GM10847 (cell line): ENCODE measurements around the gene ERF.

ENCODE experiments used
- POLR2A ChIP-seq: IDR thresholded peaks from 2 replicates; pipeline ENCODE4 v1.6.1; 2011; ENCODE audit not compliant: insufficient read length; ENCODE audit errors: extremely low read depth

The ERF gene

DNA sequence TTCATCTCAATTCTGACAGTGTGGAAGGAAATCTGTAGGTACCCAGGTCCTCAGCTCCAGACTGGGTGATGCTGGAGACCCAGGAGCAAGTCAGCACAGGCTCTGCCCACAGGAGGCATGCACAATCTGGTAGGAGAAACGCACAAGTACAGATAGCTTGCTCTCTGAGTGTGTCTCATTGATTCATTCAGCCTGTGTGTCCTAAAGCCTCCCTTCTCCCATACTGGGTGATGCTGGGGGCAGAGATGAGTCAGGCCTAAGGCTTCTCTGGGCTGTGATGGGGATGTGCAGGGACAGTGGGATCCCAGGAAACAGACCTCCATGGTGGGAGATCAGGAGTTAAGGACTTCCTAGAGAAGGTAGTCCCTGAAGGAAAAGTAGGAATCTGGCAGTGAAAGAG is 28.0 kb downstream of the ERF start:
- TF ChIP-seq POLR2A, result no peak

DNA sequence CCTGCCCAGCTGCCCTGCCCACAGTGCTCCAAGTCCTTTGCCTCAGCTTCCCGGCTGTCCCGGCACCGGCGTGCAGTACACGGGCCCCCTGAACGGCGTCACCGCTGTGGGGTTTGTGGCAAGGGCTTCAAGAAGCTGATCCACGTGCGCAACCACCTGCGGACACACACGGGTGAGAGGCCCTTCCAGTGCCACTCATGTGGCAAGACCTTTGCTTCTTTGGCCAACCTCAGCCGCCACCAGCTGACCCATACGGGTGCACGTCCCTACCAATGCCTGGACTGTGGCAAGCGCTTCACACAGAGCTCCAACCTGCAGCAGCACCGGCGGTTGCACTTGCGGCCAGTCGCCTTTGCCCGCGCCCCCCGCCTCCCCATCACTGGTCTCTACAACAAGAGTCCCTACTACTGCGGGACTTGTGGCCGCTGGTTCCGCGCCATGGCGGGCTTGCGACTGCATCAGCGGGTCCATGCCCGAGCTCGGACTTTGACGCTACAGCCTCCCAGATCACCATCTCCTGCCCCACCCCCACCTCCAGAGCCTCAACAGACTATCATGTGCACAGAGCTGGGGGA is 29.1 kb downstream of the ERF start:
- TF ChIP-seq POLR2A, result no peak

DNA sequence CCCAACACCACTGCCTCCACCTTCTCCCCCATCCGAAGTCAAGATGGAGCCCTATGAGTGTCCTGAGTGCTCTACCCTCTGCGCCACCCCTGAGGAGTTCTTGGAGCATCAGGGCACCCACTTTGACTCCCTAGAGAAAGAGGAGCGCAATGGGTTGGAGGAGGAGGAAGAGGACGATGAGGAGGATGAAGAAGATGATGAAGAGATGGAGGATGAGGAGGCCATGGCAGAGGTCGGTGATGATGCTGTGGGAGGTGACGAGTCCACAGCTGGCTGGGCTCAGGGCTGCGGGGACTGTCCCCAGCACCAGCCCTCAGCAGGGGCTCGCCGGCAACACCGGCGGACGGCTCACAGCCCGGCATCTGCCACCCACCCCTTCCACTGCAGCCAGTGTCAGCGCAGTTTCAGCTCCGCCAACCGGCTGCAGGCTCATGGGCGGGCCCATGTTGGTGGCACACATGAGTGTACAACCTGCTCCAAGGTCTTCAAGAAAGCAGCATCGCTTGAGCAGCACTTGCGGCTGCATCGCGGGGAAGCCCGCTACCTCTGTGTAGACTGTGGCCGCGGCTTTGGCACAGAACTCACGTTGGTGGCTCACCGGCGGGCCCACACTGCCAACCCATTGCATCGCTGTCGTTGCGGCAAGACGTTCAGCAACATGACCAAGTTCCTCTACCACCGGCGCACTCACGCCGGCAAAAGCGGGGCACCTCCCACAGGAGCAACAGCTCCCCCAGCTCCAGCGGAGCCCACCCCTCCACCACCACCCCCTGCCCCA is 29.8 kb downstream of the ERF start:
- no peak for TF ChIP-seq POLR2A

DNA sequence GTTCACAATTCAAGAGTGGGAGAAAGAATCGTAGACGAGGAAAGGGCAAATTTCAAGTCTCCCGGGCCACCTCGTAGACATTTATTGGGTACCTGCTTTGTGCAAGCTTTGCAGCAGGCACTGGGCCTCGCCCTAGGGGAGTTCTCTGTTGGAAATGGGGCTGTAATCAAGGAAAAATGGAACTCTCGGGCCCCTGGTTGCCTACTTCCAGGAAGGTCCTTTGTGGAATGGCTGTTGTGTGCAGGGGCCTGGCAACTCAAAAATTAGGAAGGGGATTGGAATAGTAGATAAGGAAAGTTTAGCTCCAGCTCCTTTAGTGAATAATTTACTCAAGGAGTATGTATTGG is 34.2 kb downstream of the ERF start:
- TF ChIP-seq POLR2A, result no peak

DNA sequence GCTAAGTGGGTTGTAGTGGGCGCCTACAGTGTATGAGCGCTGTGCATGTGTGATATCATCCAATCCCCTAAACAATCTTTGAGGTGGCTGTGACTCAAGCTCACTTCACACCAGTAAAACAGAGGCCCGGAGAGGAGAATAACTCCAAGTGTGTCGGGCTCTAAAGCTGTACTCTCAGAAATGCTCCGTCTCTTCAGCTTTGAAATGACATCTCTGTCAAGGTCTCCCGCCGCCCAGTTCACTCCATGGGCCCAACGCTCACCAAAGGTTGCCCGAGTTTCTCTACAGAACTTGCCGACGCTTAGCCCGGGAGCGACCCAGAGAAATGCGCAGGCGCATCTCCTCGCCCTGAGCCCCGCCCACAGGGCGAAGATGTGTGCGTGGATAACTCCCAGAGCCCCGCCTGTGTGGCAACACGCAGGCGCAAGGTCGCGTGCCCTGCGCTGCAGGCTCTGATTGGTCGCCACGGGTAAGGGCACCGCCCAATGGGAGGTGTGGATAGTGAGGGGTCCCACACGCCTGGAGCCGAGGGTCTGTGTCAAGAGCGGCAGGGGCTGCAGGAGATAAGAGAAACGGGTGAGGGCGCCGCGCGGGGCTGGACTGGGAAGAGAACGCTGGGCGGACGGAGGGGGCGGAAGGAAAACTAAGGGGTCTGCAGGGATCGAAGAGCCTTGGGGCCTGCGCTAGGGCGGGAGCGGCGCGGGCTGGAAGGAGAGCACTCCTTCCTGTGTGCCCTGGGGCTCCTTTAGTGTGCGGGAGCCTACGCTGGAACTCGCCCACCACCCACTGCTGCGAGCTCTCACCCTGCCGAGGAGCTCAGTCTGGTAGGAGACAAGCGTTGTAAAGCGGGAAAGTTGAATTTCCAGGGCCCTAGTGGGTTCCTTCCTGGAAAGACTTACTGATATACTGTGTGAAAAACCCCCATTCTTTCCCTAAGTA is 34.8 kb downstream of the ERF start, which contains the start of gene ZNF526:
Gene ZNF526, plus strand, starts transcription at position 501 of the 939 bp plus-strand sequence. CDS start 4,092 bp downstream, outside the sequence.
- peak; percentile 83 for TF ChIP-seq POLR2A

DNA sequence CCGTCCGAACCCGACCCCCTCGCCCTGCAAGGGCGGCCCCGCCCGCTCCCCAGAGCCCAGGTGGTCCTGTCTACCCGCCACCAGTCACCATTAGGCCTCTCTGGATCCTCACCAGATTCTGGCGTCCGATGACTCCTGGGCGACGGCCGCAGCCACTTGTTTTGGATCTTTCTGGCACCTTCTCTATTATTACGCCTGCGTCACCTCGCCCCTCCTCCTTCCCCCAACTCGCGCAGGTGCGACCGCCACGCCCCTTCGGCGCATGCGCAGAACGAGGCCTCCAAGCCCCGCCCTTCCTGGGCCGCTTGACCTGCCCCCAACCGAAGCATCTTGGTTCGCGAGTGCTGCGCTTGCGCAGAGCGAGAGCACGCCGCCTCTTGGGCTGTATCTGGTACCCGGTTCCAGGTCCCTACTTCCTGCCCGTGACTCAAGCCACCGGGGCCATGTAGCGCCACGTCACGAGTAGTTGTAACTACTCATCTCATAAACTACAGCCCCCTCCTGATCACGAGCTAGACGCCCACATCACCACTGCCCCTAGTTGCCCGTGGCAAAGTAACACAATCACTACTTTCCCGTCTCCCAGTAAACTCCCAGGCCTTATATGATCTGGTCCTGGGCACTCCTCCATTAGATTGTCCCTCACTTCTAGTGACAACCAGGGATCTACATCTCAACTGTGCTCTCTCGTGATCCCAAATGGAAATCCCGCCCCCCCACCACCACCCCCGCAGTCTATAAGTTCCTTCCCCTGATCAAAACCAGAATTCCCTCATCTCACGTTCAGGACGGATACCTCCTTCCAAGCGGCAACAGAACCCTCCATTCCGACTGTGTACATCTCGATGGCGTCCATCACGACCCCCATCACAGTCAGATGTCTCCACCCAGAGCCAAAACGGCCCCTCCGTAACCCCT is 37.1 kb downstream of the ERF start, which contains the start of gene DEDD2:
Gene DEDD2, minus strand, starts transcription at position 158 of the 918 bp plus-strand sequence. CDS start 670 bp downstream, outside the sequence.
- TF ChIP-seq POLR2A, result peak; percentile 65

DNA sequence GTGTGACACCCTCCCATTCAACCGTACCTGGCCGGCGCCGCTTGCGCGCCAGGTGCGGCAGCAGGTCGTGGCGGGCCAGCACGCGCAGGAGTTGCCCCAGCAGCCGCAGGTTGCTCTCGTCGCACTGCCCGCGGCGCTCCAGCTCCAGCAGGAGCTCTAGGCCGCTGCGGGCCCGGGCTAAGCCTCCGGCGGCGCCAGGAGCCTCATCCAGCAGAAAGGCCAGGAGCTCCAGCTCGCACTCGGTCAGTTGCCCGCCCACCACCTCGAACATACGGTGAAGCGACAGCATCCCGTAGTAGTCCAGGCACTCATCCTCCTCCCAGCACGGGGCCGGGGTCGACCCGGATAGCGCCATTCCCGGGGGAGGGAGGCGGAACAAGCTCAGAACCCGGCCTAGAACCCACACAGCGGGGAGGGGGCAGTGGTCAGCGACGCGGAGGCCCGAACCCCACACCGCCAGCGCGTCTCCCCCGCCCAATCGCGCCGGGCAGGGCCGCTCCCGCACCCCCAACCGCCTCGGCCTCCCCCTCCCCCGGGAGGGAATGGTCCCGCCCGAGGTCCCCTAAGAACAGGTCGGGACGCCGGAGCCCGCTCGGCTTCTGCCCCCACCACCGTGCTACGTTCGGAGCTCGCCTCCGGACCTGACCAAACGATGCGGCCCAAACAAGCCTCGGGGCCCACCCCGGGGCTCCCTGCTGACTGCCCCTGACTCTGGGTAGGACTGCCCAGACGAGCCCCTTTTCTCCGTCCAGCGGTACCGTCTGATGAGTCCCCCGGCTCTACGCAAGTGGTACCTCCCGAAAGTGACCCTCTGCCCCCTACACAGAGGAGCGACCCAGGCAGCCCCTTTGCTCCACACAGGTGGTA is 38.0 kb downstream of the ERF start:
- TF ChIP-seq POLR2A, result no peak

DNA sequence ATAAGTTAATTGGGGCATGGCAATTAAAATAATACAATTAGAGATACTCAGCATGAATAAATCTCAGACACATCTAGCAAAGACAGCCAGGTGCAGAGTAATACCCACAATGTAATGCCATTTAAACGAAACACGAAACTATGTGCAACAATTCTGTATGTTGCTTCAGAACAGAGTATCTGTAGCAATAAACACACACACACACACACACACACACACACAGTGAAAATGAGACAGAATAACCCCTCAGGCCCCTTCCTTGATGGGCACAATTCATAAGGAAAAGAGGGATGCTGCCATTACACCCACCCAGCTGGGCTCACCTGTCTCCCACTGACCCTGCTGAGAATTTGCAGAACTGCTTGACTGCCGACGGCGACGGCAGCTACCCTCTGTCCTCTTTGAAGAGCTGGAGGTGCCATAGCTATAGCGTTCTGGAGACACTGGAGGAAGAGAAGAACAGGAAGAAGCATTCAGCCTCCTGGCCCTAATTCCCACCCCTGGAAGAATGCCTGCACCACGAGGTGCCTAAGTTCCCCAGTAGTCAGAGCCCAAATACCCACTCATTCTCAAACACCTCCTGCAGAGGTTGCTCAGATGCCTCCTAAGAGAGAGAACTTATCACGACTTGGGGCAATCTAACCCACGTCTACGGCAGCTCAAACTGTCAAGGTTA is 40.0 kb downstream of the ERF start:
- no peak for TF ChIP-seq POLR2A

DNA sequence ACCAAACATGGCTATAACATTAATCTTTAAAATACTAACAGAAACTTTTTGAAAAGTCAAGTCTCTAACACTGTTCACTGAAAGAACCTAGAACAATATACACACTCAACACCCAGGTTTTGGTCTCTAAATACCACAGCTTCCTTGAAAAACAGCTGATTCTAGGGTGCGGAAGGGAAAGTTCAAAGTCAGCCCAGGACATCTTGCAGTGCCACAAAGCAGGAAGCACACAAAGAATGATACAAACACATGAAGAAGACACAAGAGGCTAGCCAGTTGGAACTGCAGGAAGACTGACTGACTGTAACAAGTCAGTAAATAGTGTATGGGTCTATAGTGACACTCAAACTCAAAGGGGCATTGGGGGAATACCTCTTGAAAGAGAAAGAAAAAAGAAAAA is 42.0 kb downstream of the ERF start:
- TF ChIP-seq POLR2A, result no peak

DNA sequence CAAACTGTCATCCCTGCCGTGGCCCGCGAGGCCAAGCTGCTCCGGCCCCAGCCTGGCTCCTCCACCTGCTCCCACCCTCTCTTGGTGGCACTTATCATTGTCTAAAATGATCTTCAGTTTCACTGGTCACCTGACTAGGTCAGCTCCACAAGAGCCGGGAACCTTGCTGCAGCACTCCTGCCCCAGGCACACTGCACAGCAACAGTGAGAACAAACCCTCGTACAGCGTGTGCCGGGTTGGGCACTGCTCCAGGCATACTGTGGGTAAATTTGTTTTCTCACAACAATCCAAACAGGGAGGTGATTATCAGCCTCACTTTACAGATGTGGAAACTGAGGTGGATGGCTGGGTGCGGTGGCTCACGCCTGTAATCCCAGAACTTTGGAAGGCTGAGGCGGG is 46.3 kb downstream of the ERF start:
- no peak for TF ChIP-seq POLR2A

DNA sequence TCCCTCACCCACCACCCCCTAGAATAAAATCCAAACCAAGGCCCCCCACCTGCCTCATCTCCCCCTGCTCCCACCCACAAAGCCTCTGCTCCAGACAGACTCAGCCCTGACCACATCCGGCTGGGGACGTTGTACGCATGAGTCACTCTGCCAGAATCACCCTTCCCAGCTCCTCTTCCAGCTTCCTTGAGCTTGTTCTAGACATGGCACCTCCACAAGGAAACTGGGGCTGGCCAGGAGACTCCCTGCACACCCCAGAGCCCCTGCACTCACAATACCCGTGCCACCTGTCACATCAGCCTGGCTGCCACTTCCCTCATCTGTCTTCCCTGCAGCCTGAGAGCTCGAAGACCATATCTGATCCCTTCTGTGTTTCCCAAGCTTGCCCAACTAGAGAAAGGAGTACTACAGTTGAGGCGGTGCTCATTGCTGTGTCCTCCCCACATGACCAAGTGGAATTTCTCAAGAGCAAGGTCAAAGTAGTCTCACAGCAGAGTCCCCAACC is 47.1 kb downstream of the ERF start:
- no peak for TF ChIP-seq POLR2A

DNA sequence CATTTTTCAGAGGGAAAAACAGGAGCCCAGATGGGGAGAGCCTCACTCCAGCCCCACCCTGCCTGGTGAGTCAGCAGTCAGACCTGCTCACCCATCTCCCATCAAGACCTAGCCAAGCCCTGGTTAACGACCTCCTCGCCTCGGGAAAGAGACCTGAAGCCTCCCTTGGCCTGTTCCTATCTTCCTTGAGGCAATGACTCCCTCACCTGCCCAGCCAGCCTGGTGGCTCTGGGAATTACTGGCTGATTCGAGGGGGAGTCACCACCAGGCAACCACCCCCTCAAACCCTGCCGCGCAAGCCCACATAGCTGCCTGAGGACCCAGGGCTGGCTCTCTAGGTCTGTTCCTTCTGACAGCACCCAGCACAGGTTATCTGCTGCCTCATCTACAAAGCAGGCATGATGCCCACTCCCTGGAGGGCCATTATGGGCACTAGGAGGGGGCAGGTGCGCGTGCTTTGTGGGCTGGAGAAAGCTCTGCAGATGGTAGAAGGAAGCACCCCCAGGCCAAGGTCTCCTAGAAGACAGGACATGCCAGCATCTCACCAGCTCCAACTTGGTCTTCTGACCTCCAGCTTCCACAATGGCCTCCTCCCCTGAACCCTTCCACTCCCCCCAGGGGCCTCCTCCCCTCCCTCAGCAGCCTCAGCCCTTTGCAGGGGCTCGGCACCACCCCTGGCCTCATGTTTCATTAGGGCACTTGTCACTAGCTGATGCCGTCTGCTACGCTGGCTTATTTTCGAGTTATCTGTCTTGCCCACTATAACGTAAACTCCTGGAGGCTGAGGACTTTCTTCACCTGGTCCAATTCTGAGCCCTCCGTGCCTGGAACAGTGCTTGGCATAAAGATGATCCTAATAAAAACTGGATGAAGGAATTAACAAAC is 47.8 kb downstream of the ERF start:
- TF ChIP-seq POLR2A, result no peak

DNA sequence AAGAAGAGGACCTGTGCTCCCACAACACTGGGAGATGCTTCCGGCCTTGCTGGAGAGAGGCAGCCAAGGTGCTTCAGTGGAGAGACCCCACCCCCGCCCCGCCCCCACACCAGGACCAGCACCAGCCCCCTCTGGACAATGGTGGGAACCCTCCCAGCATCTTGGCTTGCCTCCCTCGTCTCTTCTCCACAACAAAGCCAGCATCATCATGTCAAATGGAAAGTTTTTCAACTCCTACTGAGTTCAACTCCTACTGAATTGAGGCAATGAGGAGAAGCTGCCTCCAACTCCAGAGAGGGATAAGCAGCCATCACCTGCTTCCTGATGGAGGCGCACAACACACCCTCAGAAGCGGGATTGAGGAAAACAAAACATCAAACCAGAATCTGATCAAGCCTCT is 50.3 kb downstream of the ERF start:
- no peak for TF ChIP-seq POLR2A
